ENCODE results near the gene CFAP73.
A peak's percentile ranks its signal among the peaks of the same experiment; 100 is the strongest.

Gene CFAP73

DNA sequence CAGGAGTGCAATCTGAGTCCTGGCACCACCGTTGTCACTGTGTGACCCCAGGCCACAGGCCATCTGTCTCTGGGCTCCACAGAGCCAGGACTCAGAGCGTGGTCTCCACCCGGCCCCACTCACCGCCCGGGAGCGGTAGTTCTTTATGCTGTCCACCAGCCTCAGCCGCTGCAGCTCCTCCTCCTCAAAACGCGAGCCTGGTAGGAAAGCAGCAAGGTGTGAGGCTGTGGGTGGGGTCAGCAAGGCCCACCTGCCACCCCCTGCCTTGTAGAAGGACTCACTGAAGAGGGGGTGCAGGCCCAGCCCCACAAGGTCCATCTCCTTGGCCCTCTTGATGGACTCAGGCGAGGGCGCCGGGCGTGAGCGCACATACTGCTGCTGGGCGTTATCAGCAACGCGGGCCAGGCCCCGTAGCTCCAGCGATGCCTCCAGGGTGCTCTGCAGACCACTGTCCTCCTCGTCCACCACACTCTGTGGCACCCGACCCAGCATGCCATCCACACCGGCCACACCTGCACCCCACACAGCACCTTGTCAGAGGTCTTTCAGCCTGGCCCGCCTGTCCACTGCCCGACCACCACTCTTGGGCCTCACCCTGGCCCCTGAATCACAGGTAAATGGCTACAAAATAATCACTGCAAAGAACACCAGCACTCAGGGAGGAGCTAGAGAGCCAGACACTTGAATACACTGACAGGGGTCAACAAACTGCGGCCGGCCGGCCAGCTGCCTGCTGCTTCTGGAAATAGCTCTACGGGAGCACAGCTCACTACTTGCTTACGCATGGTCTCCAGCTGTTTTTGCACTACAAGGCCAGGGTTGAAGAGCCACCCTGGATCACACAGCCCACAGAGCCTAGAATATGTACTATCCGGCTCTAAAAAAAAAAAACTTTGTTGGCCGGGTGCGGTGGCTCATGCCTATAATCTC, 16.3 kb downstream of the CFAP73 start:
- DNase-seq, result no peak

DNA sequence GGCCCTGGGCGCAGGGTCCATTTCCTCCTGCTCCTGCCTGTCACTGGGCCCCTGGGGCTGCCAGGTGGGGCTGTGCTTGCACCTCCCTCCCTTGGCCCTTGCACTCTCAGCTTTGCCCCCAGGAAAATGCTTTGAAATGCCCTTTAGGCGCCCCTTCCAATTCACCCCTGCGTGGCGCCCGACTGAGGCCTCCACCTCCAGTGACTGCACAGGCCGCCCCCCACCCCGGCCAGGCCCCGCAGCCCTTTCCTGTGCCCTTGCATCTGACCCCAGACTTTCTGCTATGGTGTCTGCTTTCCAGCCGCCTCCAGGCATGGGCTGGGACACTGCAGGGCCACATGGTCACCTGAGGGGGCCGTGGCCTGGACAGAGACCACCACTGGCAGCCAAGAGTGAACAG, 18.3 kb downstream of the CFAP73 start:
- no peak for DNase-seq

DNA sequence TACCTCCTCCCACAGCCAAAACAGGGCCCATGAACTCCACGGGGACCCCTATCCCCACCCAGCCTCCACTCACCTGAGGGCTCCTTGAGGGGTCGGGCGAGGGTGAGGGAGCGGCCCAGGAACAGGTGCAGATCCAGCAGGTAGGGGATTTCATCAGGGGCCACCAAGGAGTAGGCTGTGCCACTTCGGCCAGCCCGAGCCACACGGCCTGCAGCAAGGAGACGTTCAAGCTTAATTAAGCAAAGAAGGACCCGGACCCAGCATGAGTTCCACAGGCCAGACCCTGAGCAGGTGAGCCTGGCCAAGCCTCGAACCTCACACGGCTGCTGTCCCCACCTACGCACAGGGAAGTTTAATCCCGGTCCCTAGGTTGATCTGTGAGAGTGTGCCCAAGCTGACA, 20.2 kb downstream of the CFAP73 start:
- DNase-seq, result no peak

DNA sequence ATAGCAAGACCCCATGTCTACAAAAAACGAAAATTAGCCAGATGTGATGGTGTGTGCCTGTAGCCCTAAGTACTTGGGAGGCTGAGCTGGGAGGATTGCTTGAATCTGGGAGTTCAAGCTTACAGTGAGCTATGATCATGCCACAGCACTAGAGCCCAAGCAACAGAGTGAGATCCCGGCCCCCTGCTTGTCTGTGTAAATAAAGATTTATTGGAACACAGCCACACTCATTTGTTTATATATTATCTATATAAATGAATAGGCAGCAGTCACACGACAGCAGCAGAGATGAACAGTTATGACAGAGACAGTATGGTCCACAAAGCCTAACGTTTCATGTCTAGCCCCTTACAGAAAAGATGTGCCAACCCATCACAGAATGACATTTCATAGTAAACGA, 20.9 kb downstream of the CFAP73 start:
- no peak for DNase-seq

DNA sequence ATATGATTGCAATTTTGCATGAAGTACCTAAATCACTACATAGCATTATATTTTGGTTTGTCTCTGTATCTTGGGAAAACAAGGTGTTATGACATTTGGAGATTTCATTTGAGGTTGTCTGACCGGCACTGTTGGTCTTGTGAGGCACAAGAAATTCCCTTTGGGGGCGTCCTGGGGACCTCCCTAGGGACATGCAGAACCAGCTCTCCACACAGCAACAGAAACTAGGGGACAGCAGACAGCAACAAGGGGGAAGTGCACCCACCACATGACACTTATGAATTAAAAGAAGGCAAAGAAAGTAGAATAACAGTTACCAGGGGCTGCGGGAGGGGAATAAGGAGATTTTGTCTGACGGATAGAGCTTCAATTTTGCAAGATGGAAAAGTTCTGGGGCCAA, 21.4 kb downstream of the CFAP73 start:
- peak in 2 of 3 donors; percentile 15 to 21 for DNase-seq

DNA sequence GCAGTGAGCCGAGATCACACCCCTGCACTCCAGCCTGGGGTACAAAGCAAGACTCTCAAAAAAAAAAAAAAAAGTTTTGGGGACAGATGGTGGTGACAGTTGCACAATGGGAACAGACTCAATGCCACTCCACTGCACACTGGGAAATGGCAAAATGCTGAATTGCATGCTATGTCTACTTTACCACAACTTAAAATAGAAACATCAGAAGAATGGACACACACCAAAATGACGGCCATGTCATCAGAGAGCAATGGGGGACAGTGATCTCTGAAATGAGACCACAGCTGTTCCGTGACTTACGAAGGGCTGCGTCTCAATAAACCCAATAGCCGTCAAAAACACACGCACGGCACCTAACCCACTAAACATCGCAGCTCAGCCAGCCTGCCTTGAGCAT, 22.0 kb downstream of the CFAP73 start:
- no peak for DNase-seq

DNA sequence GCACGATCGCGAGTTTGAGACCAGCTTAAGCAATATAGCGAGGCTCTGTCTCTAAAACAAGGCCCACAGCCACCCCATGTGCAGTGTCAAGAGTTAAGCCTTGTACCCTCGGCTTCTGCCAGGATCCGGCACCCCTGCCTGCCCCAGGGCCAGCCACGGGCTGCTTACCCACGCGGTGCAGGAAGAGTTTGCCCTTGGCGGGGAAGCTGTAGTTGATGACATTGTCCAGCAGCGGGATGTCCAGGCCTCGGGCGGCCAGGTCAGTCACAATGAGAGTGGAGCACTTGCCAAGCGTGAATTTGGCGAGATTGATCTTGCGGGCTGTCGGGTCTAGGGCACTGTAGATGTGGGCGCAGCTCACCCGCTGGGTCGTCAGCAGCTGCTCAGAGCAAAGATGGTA, 22.7 kb downstream of the CFAP73 start:
- no peak for DNase-seq

DNA sequence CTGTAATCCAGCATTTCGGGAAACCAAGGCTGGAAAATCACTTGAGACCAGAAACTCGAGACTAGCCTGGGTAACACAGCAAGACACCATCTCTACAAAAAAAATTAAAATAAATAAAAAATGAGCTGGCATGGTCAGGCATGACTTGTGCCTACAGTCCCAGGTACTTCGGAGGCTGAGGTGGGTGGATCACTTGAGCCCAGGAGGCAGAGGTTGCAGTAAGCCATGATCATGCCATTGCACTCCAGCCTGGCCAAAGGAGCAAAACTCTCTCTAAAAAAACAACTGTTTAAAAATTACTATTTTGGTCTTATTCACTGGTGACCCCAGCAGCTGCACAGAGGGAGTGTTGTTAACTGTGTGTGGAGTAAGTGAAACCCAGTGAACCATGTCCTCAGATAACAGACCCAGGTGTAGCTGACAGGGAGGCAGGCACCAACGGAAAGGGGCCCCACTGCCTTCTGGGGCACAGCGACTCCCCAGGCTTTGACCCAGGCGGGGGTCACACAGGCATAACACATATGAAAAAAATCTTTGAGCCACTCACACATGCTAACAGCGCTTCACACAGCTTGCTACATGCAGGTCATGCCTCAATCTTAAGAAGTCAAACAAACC, 23.7 kb downstream of the CFAP73 start:
- DNase-seq, result no peak

DNA sequence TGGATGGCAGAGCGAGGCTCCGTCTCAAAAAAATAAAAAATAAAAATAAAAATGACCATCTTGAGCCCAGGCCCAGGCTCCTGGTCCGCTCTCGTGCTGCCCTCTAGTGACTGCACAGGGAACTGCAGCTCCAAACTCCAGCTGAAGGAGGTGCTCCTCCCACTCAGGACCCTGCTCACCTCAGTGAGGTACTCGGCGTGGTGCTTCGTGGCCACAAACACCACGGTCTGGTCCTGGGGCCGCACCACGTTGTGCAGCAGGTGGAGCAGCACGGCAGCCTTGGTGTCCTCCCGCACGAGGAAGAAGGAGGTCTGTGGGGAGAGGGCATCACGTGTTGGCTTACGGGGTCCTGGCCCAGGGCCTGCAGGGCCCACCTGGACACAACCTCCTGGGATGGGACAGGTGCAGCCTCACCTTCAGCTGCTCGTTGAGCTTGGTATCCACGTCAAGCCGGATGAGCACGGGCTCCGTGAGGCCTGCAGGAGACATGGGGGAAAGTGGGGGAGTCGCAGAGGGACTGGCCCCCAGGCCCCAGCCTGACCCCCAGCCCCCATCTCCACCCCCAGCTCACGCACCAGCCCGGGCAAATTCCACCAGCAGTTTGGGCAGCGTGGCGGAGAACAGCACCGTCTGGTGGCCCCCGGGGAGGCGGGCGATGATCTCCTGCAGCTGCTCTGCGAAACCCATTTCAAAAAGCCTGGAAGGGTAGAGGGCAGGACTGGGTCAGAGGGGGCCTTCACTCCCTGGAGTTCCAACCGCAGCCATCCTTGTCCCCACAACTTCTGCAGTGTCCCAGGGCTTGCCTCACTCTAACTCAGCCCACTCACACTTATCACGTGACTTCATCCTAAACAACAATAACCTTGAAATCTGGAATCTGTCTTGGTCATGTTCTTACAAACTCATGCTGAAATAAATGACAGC, 25.2 kb downstream of the CFAP73 start:
- peak; percentile 72 to 81 (median 78) for DNase-seq

DNA sequence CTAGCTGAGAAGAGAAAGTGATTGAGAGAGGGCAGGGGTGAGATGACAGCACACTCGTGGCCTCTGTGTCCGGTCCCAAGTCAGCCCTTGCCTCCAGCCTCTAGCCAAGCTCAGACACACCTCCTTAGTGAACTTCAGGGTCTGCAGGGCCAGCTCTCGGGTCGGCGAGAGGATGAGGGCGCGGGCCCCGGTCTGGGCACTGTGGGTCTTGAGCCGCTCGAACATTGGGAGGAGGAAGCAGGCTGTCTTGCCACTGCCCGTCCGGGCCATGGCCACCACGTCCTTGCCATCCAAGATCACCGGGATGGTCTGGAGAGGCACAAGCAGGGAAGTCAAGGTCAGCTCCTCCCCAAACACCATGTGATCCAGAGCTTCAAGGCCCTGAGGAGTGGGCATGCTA, 29.5 kb downstream of the CFAP73 start:
- no peak for DNase-seq

DNA sequence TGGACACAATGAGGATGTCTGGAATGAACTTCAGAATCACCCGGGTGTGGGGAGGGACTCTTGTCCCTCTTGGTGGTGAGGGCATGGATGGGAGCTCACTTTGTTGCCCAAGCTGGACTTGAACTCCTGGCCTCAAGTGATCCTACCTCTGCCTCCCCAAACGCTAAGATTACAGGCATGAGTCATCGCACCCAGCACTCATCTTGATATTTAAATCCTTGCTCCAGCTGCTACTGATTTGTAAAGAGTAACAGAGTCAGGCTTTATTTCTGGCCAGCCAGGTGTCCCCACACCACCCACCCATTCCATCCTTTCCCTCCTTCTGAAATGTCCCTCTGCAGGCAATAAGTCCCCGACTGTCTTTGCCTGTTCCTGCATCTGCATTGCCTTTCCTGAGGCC, 30.8 kb downstream of the CFAP73 start:
- DNase-seq, result no peak

DNA sequence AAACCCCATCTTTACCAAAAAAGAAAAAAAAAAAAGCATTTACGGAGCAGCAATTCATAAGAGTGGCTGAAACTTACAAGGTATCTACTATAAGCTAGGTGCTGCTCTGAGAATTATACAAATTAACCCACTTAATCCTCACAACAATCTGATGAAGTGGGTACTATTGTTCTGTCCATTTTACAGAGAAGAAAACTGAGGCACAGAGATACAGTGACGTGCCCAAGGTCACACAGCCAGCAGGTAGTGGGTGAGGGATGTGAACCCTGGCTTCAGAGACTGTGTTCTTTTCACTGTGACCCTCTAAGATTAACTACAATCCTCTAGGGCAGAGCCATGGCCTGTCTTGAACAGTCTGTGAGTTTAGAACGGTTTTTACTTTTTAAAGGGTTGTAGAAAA, 32.5 kb downstream of the CFAP73 start:
- no peak for DNase-seq

DNA sequence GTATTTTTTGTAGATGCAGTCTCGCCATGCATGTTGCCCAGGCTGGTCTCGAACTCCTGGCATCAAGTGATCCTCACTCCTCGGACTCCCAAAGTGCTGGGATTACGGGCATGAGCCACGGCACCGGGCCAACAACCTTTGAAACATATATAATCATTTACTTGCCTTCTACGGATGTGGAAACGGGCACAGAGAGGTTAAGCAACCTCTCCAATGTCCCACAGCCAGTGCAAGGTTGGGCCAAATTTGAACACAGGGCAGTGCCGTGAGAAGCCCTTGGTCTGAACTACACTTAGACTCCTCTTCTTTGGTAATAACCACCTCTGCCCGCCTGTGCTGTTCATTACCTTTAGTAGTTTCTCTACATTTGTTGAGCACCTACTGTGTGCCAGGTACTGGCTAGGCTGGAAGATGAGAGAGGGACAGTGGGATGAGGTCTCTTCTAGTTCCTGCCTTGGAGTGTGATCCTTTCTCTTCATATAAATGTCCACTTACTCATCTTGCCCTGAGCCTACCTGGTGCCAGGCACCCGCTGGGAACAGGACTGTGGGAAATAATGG, 33.6 kb downstream of the CFAP73 start:
- no peak for DNase-seq

DNA sequence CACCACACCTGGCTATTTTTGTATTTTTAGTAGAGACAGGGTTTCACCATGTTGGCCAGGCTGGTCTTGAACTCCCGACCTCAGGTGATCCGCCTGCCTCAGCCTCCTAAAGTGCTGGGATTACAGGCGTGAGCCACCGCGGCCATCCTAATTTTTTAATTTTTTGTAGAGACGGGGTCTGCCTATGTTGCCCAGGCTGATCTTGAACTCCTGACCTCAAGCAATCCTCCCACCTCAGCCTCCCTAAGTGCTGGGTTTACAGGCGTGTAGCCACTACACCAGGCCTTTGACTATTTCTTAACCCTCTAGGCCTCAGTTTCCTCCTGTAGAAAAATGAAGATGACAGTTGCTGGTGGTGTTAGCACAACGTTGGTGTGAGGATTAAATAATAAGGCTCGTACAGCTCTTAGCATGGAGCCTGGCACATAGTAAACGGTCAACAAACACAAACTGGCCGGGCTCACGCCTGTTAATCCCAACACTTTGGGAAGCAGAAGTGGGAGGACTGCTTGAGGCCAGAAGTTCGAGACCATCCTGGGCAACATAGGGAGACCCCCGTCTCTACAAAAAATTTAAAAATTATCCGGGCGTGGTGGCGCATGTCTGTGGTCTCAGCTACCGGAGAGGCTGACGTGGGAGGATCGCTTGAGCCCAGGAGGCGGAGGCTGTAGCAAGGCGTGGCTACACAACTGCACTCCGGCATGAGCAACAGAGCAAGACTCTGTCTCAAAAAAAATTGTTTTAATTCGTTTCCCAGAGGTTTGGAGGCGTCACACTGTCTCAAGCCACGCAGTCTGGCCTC, 34.8 kb downstream of the CFAP73 start:
- peak in 2 of 3 donors; percentile 79 to 81 for DNase-seq

DNA sequence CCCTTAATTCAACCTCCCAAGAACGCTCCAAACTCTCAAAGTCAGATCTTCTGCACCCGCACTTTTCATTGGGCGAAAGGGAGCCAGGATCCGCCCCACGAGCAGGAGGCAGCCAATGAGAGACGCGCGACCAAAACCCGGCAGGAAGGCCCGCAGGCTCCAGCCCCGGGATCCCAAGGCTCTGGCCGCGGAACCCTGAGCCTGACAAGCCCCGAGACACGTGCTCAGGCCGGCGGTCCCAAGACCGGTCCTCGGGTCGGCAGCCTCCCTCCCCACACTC, 35.3 kb downstream of the CFAP73 start:
- DNase-seq, result peak; percentile 89 to 94 (median 94)

DNA sequence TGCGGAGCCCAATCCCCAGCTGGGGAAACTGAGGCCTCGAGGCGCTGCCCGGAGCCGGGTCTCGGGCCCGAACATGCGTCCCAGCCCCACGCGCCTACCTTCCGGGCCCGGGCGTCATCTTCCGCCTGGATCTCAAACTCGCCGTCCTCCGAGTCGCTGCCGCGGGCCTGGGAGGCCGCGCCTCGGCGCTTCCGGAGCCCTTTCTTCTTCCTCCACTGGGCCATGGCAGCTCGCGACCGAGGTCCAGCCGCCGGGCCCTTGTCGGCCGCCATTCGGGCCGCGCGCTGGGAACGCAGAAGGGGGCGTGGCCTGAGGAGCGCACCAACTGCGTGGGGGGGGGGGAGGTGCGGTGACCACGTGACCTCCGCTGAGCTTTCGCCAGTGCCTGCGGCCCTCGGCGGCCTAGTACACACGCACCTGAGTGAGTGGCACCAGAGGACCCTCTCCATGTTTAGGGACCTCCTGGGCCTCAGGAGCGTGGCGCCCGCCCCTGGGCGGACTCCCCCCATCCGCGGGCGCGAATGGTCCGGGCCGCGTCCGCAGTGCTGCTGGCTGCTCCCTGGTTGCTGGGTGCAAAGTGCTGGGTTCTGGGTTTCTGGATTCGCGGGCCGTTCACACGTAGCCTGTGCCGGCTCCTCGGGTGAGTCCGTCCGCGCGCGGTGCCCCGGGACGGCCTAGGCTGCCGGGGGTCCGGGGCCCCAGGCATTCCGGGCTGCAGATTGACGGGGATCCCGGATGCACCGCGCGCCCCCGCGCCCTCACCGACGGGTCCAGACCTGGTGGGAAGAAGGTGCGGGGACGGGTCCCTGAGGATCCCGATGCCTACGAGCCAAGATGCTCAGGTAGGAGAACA, 35.9 kb downstream of the CFAP73 start, which contains the start of the genes DDX54 and RITA1:
Gene DDX54 (minus strand): TSS at position 299 of the 853 bp plus-strand sequence. CDS start 27 bp downstream, at position 272.
Gene RITA1 (plus strand): TSS at position 542 of the 853 bp plus-strand sequence. CDS start 1,026 bp downstream, outside the sequence.
- peak; percentile 73 to 92 (median 83) for DNase-seq

DNA sequence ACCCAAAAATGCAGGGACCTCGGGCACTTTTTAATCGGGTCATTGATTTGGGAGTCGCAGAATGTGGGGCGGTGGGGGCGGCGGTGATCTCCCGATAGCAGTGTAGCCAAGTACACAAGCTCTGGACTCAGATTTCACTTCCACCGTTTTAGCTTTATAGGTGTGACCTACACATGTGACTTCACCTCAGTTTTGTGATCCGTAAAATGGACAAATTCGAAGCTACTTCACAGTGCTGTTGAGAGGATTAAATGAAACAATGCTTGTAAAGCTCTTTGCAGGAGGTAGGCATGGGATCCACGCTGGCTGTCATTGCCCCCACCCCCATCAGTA, 36.5 kb downstream of the CFAP73 start:
- no peak for DNase-seq

DNA sequence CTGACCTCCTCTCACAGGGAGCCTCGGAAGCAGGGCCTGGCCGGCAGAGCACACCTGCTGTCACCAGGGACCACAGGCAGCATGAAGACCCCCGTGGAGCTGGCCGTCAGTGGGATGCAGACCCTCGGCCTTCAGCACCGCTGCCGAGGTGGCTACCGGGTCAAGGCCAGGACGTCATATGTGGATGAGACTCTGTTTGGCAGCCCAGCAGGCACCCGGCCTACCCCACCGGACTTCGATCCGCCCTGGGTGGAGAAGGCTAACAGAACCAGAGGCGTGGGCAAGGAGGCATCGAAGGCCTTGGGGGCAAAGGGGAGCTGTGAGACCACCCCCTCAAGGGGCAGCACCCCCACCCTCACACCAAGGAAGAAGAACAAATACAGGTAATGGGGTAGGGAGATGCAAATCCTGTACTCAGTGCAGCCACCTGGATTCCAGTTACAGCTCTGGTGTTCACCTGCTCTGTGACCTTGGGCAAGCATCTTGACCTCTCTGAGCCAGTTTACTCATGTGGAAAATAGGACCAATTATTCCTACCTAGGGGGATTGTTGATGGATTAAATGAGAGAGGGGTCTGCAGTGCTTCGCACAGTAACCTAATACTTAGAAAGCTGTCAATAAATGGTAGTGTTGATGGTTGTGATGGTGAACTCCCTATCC, 37.3 kb downstream of the CFAP73 start:
- no peak for DNase-seq

DNA sequence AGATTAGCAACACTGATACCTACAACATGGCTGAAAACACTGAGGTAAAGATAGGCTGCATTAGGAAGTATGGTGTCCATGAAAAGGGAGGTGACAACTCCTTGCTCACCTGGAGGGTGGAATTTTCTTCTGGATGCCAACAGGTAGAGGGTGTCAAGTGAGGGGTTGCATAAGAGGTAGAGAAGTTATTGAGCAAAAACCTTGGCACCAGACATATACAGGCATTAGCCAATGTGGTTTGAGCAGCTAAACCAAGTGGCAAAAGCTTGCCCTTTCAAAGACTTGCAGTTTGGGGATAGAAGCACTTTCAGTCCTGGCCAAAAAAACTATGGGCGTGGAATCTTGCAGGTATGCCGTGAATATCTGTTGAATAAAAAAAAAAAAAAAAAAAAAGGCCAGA, 39.8 kb downstream of the CFAP73 start:
- no peak for DNase-seq

DNA sequence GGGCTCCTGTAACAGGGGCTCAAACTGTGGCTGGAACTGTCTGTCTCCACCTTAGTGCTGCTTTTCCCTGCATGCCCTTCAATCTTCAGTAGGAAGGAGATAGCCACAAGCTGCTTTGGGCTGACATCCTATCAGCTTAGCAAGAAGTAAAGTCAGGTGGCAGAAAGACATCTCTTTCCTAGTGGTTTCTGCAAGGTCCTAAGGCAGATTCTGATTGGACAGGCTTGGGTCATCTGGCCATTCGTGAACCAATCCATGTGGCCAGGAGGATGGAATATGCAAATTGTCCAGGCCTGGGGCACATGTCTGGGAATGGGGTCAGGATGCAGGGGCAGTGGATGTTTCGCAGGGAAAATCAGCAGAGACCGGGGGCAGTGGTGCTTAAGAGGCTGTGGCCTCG, 41.2 kb downstream of the CFAP73 start:
- peak in 1 of 3 donors; percentile 32 for DNase-seq

DNA sequence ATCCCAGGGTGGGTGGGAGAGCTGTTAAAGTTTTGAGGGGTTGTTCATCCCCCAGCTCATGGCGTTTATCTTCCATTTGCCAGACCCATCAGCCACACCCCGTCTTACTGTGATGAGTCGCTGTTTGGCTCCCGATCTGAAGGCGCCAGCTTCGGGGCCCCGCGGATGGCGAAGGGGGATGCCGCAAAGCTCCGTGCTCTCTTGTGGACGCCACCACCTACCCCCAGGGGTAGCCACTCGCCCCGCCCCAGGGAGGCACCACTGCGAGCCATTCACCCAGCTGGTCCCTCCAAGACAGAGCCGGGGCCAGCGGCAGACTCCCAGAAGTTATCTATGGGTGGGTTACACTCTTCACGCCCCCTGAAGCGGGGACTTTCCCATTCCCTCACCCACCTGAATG, 41.7 kb downstream of the CFAP73 start:
- DNase-seq, result no peak
